Suprapubic skin (tissue), 4 donors: ENCODE results near the gene ZFHX3. TPM values are rescaled to one million over a fixed set of nuclear protein-coding genes. Genes with fewer than 3 reads are reported as not detected.

Experiments
- DNase-seq, 2 donors: peaks; one replicate each; pipeline ENCODE4 v3.0.0-alpha.2; 2019; ENCODE audit warnings: low spot score in 2 of 2
- H3K27ac ChIP-seq: fragments of 200-600 bp; sonication (generic); one replicate; pipeline ENCODE4 v1.5.1; 2019
- H3K27me3 ChIP-seq: fragments of 200-600 bp; sonication (generic); one replicate; pipeline ENCODE4 v1.5.1; 2019
- H3K36me3 ChIP-seq: fragments of 200-600 bp; sonication (generic); one replicate; pipeline ENCODE4 v1.5.1; 2019
- H3K4me1 ChIP-seq: fragments of 200-600 bp; sonication (generic); one replicate; pipeline ENCODE4 v1.5.1; 2019
- H3K4me3 ChIP-seq: fragments of 200-600 bp; sonication (generic); one replicate; pipeline ENCODE4 v1.5.1; 2019; ENCODE audit warnings: mild to moderate bottlenecking
- H3K9me3 ChIP-seq: fragments of 200-600 bp; sonication (generic); one replicate; pipeline ENCODE4 v1.5.1; 2019
- EP300 ChIP-seq: sonication (generic); formaldehyde crosslinking; IDR thresholded peaks from one replicate; pipeline ENCODE4 v1.6.1; 2017; ENCODE audit warnings: antibody characterized with exemption
- POLR2A ChIP-seq, 2 donors: fragments of 450-650 bp; IDR thresholded peaks; one replicate each; pipeline ENCODE4 v1.6.1; 2017; ENCODE audit warnings: antibody characterized with exemption in 2 of 2, mild to moderate bottlenecking in 2 of 2, moderate library complexity in 2 of 2
- POLR2AphosphoS5 ChIP-seq, 3 donors: sonication (generic); formaldehyde crosslinking; IDR thresholded peaks; one replicate each; pipeline ENCODE4 v1.6.1; 2017; ENCODE audit warnings: antibody characterized with exemption in 3 of 3
- WGBS: methylation state at CpG from one replicate; pipeline ENCODE4 v1.1.5; 2018; 5-methylcytosine and 5-hydroxymethylcytosine counted together
- total RNA-seq, 4 donors: library from RNA; depleted of rRNA; stranded (reverse); fragments of >200 nt; gene quantifications; one replicate each; pipeline ENCODE4 v1.1.0, GENCODE V29; 2016
- TF ChIP-seq, protein P1 (sequence below), 2 donors: fragments of 200-600 bp in 1 of 2; fragments of 450-650 bp in 1 of 2; sonication (generic) in 1 of 2; IDR thresholded peaks; one replicate each; pipeline ENCODE4 v1.5.1; 2016 to 2019; ENCODE audit warnings: antibody characterized with exemption in 2 of 2, mild to moderate bottlenecking in 1 of 2, moderate library complexity in 1 of 2

ZFHX3 gene
- total RNA-seq, 4 donors from 2014 or later, result 10.4 to 16.1 (median 12.8) TPM

DNA sequence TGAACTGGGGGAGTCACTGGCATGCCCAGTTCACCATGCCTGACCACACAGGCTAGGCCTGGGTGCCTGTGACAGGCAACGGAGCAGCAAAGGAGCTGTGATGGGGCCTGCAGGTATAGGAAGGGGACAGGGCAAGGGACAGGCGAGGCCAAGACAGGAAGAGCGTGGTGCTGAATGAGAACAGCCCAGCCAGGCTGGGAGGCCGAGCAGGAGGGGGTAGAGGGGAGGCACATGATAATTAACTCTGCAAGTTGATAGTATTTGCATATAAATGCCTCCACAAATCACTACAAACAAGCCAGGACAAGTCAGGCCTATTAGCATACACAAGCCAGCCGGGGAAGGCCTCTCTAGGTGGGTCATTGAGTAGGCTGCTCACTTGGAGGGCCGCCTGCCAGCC, 7.8 kb downstream of the ZFHX3 start:
- Histone ChIP-seq H3K9me3 (no peaks in the 10 kb centered on the region), H3K4me1 (peaks cover 46% of the 10 kb centered on the region), H3K36me3 (no peaks in the 10 kb centered on the region), H3K27ac (no peak overlapping the region), H3K4me3 (no peak overlapping the region), H3K27me3 (no peaks in the 10 kb centered on the region)
- 77% methylated on average over 6 of the region's 6 CpGs for WGBS
- DNase-seq, result no peak
- TF ChIP-seq EP300, result no peak
- TF ChIP-seq, protein P1, sequence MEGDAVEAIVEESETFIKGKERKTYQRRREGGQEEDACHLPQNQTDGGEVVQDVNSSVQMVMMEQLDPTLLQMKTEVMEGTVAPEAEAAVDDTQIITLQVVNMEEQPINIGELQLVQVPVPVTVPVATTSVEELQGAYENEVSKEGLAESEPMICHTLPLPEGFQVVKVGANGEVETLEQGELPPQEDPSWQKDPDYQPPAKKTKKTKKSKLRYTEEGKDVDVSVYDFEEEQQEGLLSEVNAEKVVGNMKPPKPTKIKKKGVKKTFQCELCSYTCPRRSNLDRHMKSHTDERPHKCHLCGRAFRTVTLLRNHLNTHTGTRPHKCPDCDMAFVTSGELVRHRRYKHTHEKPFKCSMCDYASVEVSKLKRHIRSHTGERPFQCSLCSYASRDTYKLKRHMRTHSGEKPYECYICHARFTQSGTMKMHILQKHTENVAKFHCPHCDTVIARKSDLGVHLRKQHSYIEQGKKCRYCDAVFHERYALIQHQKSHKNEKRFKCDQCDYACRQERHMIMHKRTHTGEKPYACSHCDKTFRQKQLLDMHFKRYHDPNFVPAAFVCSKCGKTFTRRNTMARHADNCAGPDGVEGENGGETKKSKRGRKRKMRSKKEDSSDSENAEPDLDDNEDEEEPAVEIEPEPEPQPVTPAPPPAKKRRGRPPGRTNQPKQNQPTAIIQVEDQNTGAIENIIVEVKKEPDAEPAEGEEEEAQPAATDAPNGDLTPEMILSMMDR (IDR thresholded peaks at IDR 0.05), result no peak
- no peak for TF ChIP-seq POLR2AphosphoS5 (IDR thresholded peaks at IDR 0.05)
- TF ChIP-seq POLR2A (IDR thresholded peaks at IDR 0.05), result no peak

- Histone ChIP-seq H3K4me3 (no peak overlapping the region), H3K4me1 (peaks cover 25% of the 10 kb centered on the region), H3K9me3 (no peaks in the 10 kb centered on the region), H3K27ac (no peak overlapping the region), H3K36me3 (no peaks in the 10 kb centered on the region), H3K27me3 (no peaks in the 10 kb centered on the region)
- 91% methylated on average over 14 of the region's 14 CpGs for WGBS
- no peak for TF ChIP-seq EP300
- TF ChIP-seq, protein P1 (IDR thresholded peaks at IDR 0.05), result no peak
- no peak for TF ChIP-seq POLR2AphosphoS5 (IDR thresholded peaks at IDR 0.05)
- no peak for TF ChIP-seq POLR2A (IDR thresholded peaks at IDR 0.05)
- DNase-seq, result no peak
Observed at GRCh38 chr16:73037845-73038570, 9.9 kb downstream of the ZFHX3 start.

DNA sequence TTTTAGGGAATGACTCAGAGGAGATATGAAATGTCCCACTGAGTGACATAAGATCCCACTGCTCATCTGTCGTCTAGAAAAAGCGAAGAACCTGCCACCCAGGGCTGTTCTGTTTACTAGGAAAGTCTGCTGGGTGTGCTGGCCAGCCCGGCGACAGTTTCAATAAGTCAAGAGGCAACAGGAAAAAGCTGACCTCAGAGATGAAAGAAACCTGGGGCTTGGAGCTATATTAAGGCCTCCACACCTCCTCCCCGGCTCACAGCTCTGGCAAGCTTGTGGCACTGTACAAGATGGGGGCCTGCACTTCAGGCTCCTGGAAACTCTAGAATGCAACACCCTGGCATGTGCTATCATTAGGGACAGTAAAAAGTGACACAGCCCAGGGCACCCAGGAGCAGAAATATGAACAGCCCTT, 10.6 kb downstream of the ZFHX3 start:
- TF ChIP-seq, protein P1 (IDR thresholded peaks at IDR 0.05), result no peak
- TF ChIP-seq POLR2AphosphoS5 (IDR thresholded peaks at IDR 0.05) (no peak), EP300 (no peak), POLR2A (IDR thresholded peaks at IDR 0.05) (no peak)
- H3K4me1 ChIP-seq, result peaks cover 18% of the 10 kb centered on the region
- no peaks in the 10 kb centered on the region for H3K36me3 ChIP-seq
- H3K27ac ChIP-seq, result no peak overlapping the region
- no peaks in the 10 kb centered on the region for H3K27me3 ChIP-seq
- H3K9me3 ChIP-seq, result no peaks in the 10 kb centered on the region
- no peak for DNase-seq
- 63% methylated on average over 5 of the region's 5 CpGs for WGBS
- H3K4me3 ChIP-seq, result no peak overlapping the region

GRCh38 chr16:73036074-73036826, 11.7 kb downstream of the ZFHX3 start:
- no peak for DNase-seq
- no peak overlapping the region for H3K27ac ChIP-seq
- TF ChIP-seq, protein P1 (IDR thresholded peaks at IDR 0.05), result no peak
- TF ChIP-seq POLR2A (IDR thresholded peaks at IDR 0.05), result no peak
- no peak for TF ChIP-seq POLR2AphosphoS5 (IDR thresholded peaks at IDR 0.05)
- TF ChIP-seq EP300, result no peak

DNA sequence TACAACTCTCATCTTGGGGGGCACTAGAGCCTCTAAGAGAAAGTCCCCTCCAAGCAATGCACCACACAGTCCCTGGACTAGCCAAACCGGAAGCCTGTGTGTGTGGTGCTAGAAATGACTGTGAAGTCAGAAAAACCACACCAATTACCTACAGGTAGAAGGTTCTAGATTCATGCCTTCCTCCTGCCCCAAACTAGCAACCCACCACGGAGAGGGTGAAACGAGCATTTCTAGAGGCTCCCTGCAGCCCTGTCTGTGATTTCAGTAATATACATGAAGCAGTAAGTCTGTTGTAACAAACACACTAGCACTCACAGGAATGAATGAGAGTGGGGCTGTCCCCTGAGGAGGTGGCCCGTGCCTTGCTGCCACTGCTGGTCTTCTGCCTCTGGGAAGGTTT, 13.6 kb downstream of the ZFHX3 start:
- no peak for TF ChIP-seq POLR2AphosphoS5 (IDR thresholded peaks at IDR 0.05)
- TF ChIP-seq, protein P1 (IDR thresholded peaks at IDR 0.05), result no peak
- TF ChIP-seq POLR2A (IDR thresholded peaks at IDR 0.05), result no peak
- no peak for TF ChIP-seq EP300
- WGBS, result 79% methylated on average over 4 of the region's 4 CpGs
- Histone ChIP-seq H3K4me1 (peaks cover 13% of the 10 kb centered on the region), H3K4me3 (no peak overlapping the region), H3K9me3 (no peaks in the 10 kb centered on the region), H3K27me3 (no peaks in the 10 kb centered on the region), H3K27ac (no peak overlapping the region), H3K36me3 (no peaks in the 10 kb centered on the region)
- DNase-seq, result no peak

More at GRCh38 chr16:73036074-73036826, 11.7 kb downstream of the ZFHX3 start:
- Histone ChIP-seq H3K27me3 (no peaks in the 10 kb centered on the region), H3K36me3 (no peaks in the 10 kb centered on the region), H3K4me3 (no peak overlapping the region), H3K4me1 (peaks cover 21% of the 10 kb centered on the region), H3K9me3 (no peaks in the 10 kb centered on the region)
- WGBS, result 65% methylated on average over 18 of the region's 19 CpGs
